Fibroblast of upper back skin (primary cell): ENCODE data around the gene ZNF778.
"Not testable (repeated sequence)": the region's sequence is repeated elsewhere in the genome, so short reads cannot be mapped to it uniquely, and the experiment has no call there.

Experiments used
- DNase-seq: peaks from one replicate; pipeline ENCODE4 v3.0.0-alpha.2; 2013

ZNF778 gene

GRCh38 chr16:89183463-89183862, 34.0 kb upstream of the ZNF778 start:
- no peak for DNase-seq

DNA sequence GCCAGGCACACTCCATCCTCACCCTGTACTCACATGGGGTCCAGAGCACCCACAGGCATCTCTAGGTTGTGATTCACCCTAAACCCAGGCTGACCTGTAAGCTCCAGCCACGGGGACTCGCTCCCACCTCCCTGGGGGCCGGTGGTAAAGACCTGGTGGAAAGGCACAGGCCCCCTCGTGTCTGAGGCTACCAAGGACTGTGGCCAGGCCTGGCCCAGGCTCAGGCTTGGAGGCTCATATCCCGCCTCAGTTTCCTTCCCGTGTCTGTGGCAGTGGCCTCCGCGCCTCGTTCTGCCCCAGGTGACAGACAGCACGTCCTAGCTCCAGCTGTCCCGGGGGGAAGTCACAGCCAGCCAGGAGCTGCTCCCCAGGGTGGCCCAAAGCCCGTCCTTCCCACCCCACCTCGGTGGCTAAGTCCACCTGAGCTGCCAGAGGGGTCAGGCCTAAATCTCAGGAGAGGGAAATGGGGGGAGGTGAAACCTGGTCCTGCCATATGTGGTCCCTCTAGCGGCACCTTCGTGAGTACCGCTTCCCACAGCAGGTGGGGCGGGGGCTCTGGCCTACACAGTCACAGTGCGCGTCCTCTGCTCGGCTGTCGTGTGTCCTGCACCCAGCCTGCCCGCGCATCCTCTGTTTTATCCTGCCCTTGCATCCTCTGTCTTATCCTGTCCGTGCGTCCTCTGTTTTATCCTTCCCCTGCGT, 33.4 kb upstream of the ZNF778 start:
- no peak for DNase-seq

- DNase-seq: no peak
These were observed 32.9 kb upstream of the ZNF778 start for GRCh38 chr16:89184677-89184932.

DNA sequence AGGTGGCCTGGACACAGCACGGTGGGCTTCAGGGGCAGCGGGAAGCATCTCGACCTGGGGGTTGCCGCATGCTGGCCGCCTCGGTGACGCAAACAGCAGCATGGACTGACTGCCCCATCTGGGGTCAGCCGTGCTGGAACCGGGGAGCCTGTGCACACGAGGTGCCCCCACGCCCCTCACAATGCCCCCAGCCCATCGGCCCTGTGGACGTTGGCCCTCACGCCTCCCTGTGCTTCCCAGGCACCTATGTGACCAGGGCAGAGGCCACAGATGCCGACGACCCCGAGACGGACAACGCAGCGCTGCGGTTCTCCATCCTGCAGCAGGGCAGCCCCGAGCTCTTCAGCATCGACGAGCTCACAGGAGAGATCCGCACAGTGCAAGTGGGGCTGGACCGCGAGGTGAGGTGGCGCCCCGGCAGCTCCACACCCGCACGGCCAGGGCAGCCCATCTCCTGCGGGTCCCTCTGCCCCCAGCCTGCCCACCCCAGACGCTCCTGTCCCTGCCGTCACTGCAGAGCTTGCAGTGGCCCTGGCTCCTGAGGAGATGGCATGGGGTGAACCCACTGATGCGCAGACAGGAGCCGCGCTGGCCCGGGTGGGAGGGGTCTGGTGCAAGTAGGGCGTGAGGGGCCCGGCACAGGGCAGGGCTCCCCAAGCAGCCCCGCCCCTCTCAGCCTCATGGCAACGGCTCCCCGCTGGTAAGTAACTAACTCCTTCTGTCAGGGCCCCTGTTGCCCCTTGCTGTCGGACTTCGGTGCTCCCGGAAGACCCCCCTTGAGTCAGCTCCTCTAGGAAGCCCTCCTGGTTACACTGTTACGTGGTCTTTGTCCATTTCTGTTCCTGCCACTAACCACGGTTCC, 32.3 kb upstream of the ZNF778 start:
- no peak for DNase-seq

DNA sequence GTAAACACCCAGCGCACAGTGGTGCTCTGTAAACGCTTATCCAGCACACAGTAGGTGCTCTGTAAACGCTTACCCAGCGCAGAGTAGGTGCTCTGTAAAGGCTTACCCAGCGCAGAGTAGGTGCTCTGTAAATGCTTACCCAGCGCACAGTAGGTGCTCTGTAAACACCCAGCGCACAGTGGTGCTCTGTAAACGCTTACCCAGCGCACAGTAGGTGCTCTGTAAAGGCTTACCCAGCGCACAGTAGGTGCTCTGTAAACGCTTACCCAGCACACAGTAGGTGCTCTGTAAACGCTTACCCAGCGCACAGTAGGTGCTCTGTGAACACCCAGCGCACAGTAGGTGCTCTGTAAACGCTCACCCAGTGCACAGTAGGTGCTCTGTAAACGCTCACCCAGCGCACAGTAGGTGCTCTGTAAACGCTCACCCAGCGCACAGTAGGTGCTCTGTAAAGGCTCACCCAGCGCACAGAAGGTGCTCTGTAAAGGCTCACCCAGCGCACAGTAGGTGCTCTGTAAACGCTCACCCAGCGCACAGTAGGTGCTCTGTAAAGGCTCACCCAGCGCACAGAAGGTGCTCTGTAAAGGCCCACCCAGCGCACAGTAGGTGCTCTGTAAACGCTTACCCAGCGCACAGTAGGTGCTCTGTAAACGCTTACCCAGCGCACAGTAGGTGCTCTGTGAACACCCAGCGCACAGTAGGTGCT, 31.5 kb upstream of the ZNF778 start:
- DNase-seq: not testable (repeated sequence)

DNA sequence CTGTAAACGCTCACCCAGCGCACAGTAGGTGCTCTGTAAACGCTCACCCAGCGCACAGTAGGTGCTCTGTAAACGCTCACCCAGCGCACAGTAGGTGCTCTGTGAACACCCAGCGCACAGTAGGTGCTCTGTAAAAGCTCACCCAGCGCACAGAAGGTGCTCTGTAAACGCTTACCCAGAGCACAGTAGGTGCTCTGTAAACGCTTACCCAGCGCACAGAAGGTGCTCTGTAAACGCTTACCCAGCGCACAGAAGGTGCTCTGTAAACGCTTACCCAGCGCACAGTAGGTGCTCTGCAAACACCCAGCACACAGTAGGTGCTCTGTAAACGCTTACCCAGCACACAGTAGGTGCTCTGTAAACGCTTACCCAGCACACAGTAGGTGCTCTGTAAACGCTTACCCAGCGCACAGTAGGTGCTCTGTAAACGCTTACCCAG, 30.9 kb upstream of the ZNF778 start:
- DNase-seq: not testable (repeated sequence)

GRCh38 chr16:89187032-89187769, 30.3 kb upstream of the ZNF778 start:
- DNase-seq: peak; percentile 20

DNA sequence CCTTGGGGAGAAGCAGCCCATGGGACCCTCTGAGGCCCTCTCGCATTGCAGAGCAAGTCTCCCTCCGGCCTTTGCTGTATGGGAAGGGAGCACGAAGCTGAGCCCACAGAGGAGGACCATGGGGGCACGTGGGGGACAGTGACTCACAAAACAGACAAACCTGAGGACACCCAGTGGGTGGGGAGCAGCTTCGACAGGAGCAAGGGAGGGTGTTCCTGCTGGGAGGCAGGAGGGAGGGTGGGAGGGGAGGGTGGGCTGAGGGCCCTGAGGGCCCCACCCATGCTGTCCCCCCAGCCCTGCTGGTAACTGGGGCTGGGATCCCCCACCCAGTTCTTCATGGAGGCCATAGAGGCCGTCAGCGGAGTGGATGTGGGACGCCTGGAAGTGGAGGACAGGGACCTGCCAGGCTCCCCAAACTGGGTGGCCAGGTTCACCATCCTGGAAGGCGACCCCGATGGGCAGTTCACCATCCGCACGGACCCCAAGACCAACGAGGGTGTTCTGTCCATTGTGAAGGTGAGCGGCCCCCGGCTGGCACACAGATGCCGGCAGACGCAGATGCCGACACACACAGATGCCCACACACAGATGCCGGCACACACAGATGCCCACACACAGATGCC, 29.6 kb upstream of the ZNF778 start:
- DNase-seq: peak; percentile 28

GRCh38 chr16:89188471-89189357, 28.8 kb upstream of the ZNF778 start:
- not testable (repeated sequence) for DNase-seq

DNA sequence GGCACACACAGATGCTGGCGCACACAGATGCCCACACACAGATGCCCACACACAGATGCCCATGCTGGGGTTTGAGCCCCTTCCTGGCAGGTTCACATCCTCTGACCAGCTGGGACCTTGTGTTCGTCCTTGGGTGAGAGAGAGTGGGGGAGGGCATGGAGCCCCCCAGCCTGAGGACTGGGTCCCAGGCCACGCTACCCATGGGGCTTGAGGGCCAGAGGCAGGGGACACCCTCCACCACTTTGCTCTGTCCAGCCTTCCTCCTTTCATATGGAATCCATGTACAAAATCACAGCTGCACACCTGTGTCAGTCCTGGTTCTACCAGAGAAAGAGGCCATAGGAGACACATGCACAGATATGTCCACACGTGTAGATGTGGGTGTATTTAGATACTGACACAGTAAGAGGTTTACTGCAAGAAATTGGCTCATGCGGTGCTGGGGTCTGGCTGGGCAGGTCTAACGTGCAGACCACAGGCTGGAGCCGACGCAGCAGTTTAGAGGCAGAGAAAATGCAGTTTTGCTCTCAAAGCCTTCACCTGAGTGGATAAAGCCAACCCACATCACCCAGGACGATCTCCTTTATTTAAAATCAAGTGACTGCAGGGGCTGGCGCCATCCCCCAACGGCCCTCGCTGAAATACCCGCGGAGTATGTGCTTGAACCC, 28.0 kb upstream of the ZNF778 start:
- no peak for DNase-seq

DNA sequence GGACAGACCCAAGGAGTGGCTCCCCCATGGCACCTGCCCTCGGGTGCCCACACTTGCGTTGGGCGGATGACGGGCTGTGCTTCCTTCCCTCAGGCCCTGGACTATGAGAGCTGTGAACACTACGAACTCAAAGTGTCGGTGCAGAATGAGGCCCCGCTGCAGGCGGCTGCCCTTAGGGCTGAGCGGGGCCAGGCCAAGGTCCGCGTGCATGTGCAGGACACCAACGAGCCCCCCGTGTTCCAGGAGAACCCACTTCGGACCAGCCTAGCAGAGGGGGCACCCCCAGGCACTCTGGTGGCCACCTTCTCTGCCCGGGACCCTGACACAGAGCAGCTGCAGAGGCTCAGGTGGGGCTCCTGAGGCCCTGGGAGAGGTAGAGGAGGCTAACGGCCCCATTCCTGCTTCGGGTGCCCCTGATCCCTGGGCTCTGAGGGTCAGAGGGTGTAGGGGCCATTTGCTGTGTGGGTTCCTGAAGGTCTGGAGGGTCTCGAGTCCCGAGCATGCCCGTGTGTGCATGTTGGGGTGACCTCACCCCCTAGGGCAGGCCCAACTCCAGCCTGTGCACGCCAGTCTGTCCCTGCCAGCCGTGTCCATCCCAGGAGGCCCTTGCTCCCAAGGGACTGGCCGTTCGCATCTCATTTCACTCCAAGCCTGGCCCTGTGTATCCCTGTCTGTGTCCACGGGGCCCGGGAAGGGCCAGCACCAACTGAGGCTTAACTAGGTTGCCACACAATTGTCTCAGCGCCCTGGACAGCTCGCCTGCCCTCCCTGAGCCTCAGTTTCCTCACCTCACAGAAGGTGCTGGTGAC, 27.1 kb upstream of the ZNF778 start:
- DNase-seq: no peak

GRCh38 chr16:89191033-89191900, 26.2 kb upstream of the ZNF778 start:
- no peak for DNase-seq

GRCh38 chr16:89191901-89192185, 25.7 kb upstream of the ZNF778 start:
- no peak for DNase-seq

GRCh38 chr16:89192186-89192955, 25.1 kb upstream of the ZNF778 start:
- DNase-seq: peak; percentile 91

DNA sequence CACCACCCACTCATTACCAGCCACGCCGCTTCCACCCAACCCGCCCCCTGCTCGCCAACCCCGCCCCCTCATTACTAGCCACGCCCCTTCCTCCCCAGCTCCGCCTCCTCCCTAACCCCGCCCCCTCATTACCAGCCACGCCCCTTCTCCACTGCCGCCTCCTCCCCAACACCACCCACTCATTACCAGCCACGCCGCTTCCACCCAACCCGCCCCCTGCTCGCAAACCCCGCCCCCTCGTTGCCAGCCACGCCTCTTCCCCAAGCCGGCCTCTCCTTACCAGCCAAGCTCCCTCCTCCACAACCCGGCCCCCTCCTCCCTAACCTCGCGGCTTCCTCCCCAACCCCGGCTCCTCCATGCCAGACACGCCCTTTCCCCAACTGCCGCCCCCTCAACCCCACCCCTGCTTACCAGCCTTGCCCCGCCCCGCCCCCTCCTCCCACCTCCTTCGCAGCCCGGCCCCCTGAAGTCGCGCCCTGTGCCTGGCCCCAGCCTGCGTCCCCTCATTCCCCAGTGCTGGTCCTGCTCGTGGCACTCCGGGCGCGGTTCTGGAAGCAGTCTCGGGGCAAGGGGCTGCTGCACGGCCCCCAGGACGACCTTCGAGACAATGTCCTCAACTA, 24.4 kb upstream of the ZNF778 start:
- DNase-seq: peak; percentile 87

DNA sequence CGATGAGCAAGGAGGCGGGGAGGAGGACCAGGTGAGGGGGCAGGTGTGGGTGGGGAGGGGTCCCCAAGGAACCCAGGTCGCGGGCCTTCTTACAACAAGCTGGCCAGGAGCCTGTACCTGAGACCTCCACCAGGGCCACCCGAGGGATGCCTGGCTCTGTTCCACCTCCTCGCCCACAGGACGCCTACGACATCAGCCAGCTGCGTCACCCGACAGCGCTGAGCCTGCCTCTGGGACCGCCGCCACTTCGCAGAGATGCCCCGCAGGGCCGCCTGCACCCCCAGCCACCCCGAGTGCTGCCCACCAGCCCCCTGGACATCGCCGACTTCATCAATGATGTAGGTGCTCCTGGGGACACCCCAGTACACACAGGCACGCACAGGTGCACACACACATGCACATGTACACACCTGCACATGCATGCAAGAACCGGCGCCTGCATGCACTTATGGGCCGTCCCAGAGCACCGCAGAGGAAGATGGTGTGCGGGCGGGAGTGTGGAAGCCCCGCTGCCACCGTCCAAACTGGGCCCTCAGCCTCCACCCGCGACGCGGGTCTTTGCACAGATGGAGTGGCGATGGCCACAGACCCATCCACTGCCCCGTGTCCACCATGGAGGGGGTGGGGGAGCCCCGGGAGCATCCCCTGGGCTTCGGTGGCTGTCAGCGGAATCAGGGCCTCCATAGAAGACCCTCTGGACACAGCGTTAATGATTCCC, 23.8 kb upstream of the ZNF778 start:
- DNase-seq: no peak
